GM13976 (cell line): ENCODE results near the gene NUP160.
"Not testable (repeated sequence)": the region's sequence is repeated elsewhere in the genome, so short reads cannot be mapped to it uniquely, and the experiment has no call there.

Experiments used
- DNase-seq: peaks from one replicate; pipeline ENCODE4 v3.0.0; 2012; ENCODE audit warnings: low spot score
- CTCF ChIP-seq: IDR thresholded peaks from 2 replicates; pipeline ENCODE4 v1.5.1; 2012; ENCODE audit warnings: borderline replicate concordance, mild to moderate bottlenecking; ENCODE audit not compliant: insufficient read depth; ENCODE audit errors: extremely low read depth, missing control alignments, control extremely low read depth
- in situ Hi-C: fragments of 300-500 bp; cut with MboI; formaldehyde crosslinking; loops from one replicate; pipeline ENCODE4 v1.12.0; 2022; ENCODE audit warnings: low sequenced_read_pairs, mixed read lengths, inconsistent platforms; ENCODE audit not compliant: unreplicated experiment

Gene NUP160

GRCh38 chr11:47887910-47888569 lies 39.9 kb upstream of the NUP160 start:
- in situ Hi-C loops = no loop called here
- DNase-seq = no peak
- TF ChIP-seq CTCF = no peak

GRCh38 chr11:47886096-47886495 lies 37.9 kb upstream of the NUP160 start:
- no peak for TF ChIP-seq CTCF
- DNase-seq = no peak
- in situ Hi-C loops = no loop called here

- DNase-seq, in situ Hi-C loops: not testable (repeated sequence)
Observed at GRCh38 chr11:47882437-47882836, 34.3 kb upstream of the NUP160 start.

- in situ Hi-C loops = no loop called here
- TF ChIP-seq CTCF = no peak
- DNase-seq = no peak
Observed at GRCh38 chr11:47881145-47881544, 33.0 kb upstream of the NUP160 start.

GRCh38 chr11:47879259-47880158 lies 31.4 kb upstream of the NUP160 start:
- DNase-seq = no peak
- in situ Hi-C loops = no loop called here
- TF ChIP-seq CTCF = no peak

GRCh38 chr11:47875858-47876257 lies 27.7 kb upstream of the NUP160 start:
- DNase-seq, in situ Hi-C loops: not testable (repeated sequence)

GRCh38 chr11:47870404-47870803 lies 22.3 kb upstream of the NUP160 start:
- no peak for TF ChIP-seq CTCF

More at GRCh38 chr11:47870404-47870803, 22.3 kb upstream of the NUP160 start:
- DNase-seq = no peak
- in situ Hi-C loops = no loop called here
